ENCODE measurements around the gene SCTR. TPM values are rescaled to one million over a fixed set of nuclear protein-coding genes. Genes with fewer than 3 reads are reported as not detected.

SCTR gene
- total RNA-seq, 1 experiment from 2014 or later, result not detected

DNA sequence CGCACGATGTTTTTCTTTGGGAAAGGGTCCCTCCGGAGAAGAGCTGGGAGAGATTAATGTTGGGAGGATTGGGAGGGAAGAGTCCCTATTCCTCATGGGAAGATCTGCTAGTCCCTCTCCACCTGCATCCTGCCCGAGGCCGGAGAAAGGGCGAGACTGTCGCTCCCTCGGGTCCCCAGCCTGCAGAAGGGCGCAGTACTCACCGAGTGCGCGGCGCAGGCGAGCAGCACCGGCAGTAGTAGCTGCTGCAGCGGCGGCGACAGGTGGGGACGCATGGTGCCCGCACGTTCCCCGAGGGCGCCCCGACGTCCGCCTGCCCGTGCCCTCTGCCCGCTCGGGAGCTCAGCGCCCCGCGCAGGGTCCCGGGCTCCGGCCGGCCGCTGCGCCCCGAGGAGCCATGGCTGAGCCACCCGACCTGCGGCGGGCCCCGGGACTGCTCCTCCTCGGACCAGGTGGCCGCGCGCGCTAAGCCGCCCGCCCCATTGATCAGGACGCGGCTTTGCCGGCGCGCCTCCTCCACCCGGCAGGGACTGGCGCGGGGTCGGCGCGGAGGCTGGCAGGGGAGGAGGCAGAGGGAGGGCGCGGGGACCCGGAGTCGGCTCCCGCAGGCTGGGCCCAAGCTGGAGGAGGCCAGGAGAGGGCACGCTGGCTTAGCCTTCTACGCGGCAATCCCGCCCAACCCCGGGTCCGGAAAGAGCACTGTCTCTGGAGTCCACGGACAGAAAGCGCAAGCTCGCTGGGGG, at the start of gene SCTR (continued):
- TF ChIP-seq, protein P1, sequence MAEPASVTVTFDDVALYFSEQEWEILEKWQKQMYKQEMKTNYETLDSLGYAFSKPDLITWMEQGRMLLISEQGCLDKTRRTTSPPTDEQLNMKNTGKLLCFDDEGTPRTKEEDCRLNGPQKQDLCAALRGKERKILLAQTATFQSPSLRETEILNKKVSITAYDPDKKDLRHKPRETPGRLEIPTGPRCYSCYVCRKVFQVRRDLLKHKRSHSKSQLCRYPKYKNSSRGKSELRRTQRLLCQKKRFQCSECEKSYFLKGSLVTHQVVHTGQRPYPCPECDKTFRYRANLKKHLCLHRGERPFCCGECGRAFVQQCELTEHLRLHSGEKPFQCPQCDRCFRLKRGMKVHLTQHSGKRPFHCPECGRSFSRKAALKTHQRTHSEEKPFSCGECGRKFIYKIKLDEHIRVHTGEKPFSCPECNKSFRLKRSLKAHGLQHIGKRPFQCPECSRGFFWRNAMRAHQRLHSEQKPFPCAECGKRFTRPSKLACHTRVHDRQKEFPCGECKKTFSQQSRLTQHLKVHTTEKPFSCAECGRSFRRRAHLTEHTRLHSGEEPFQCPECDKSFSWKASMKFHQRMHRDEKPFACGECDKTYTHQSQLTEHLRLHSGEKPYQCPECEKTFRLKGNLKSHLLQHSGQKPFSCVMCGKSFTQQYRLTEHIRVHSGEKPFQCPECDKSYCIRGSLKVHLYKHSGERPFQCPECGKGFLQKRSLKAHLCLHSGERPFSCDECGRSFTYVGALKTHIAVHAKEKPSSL (CRISPR knock-in tag; conservative IDR thresholded peaks at IDR 0.05), result no peak
- no peak for TF ChIP-seq ZNF138 (CRISPR knock-in tag; conservative IDR thresholded peaks at IDR 0.05)
- no peak for TF ChIP-seq SMAD3 (CRISPR knock-in tag; IDR thresholded peaks at IDR 0.05; ENCODE audit: borderline replicate concordance)
- 0 out of 2 replicates have a peak, but pooled peaks have one; percentile 67 for TF ChIP-seq MYBL2 (CRISPR knock-in tag; IDR thresholded peaks at IDR 0.05)
- TF ChIP-seq, protein P2, sequence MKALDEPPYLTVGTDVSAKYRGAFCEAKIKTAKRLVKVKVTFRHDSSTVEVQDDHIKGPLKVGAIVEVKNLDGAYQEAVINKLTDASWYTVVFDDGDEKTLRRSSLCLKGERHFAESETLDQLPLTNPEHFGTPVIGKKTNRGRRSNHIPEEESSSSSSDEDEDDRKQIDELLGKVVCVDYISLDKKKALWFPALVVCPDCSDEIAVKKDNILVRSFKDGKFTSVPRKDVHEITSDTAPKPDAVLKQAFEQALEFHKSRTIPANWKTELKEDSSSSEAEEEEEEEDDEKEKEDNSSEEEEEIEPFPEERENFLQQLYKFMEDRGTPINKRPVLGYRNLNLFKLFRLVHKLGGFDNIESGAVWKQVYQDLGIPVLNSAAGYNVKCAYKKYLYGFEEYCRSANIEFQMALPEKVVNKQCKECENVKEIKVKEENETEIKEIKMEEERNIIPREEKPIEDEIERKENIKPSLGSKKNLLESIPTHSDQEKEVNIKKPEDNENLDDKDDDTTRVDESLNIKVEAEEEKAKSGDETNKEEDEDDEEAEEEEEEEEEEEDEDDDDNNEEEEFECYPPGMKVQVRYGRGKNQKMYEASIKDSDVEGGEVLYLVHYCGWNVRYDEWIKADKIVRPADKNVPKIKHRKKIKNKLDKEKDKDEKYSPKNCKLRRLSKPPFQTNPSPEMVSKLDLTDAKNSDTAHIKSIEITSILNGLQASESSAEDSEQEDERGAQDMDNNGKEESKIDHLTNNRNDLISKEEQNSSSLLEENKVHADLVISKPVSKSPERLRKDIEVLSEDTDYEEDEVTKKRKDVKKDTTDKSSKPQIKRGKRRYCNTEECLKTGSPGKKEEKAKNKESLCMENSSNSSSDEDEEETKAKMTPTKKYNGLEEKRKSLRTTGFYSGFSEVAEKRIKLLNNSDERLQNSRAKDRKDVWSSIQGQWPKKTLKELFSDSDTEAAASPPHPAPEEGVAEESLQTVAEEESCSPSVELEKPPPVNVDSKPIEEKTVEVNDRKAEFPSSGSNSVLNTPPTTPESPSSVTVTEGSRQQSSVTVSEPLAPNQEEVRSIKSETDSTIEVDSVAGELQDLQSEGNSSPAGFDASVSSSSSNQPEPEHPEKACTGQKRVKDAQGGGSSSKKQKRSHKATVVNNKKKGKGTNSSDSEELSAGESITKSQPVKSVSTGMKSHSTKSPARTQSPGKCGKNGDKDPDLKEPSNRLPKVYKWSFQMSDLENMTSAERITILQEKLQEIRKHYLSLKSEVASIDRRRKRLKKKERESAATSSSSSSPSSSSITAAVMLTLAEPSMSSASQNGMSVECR (CRISPR knock-in tag; IDR thresholded peaks at IDR 0.05; ENCODE audit: borderline replicate concordance), result peak; percentile 63; the same call in 1 of the 2 replicates
- no peak for TF ChIP-seq JAZF1 (CRISPR knock-in tag; IDR thresholded peaks at IDR 0.05)
- TF ChIP-seq TEAD1 (CRISPR knock-in tag; IDR thresholded peaks at IDR 0.05), result peak; percentile 62; the same call in 1 of the 2 replicates
- TF ChIP-seq, protein P3, sequence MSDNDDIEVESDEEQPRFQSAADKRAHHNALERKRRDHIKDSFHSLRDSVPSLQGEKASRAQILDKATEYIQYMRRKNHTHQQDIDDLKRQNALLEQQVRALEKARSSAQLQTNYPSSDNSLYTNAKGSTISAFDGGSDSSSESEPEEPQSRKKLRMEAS (CRISPR knock-in tag; IDR thresholded peaks at IDR 0.05), result peak; percentile 57; the same call in 1 of the 2 replicates
- no peak for TF ChIP-seq ATF1 (CRISPR knock-in tag; IDR thresholded peaks at IDR 0.05)
- TF ChIP-seq CREM (CRISPR knock-in tag; IDR thresholded peaks at IDR 0.05), result peak; percentile 49; the same call in 1 of the 2 replicates
- no peak for TF ChIP-seq EMX1 (CRISPR knock-in tag; IDR thresholded peaks at IDR 0.05)
- TF ChIP-seq FOXK1 (CRISPR knock-in tag; IDR thresholded peaks at IDR 0.05), result peak; percentile 32; the same call in 1 of the 2 replicates

DNA sequence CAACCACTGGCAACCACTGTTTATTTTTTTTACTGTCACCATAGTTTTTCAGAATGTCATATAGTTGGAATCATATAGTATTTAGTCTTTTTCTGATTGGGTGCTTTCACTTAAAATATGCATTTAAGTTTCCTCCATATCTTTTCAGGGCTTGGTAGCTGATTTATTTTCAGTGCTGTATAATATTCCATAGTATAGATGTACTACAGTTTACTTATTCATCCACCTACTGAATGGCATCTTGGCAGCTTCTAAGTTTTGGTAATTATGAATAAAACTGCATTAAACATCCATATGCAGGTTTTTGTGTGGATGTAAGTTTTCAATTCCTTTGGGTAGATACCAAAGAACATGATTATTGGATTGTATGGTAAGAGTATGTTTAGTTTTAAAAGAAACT, 43.0 kb upstream of the SCTR start:
- H3K9me3 Mint-ChIP-seq, result peaks cover 30% of the 10 kb centered on the region
- DNase-seq (ENCODE audit: low spot score), result no peak
- H3K4me1 Mint-ChIP-seq, result no peaks in the 10 kb centered on the region
- no peak overlapping the region for H3K4me3 Mint-ChIP-seq
- H3K36me3 Mint-ChIP-seq, result no peaks in the 10 kb centered on the region; the same call in 1 of the 2 replicates
- no peak for ATAC-seq
- no peaks in the 10 kb centered on the region for H3K27me3 Mint-ChIP-seq (ENCODE audit: low read depth)
- ChIA-PET POLR2A (no interaction called here), CTCF (no interaction called here)
- H3K27ac Mint-ChIP-seq, result no peak overlapping the region
- no peak for TF ChIP-seq ZNF232 (CRISPR knock-in tag; IDR thresholded peaks at IDR 0.05)
- TF ChIP-seq, protein P4, sequence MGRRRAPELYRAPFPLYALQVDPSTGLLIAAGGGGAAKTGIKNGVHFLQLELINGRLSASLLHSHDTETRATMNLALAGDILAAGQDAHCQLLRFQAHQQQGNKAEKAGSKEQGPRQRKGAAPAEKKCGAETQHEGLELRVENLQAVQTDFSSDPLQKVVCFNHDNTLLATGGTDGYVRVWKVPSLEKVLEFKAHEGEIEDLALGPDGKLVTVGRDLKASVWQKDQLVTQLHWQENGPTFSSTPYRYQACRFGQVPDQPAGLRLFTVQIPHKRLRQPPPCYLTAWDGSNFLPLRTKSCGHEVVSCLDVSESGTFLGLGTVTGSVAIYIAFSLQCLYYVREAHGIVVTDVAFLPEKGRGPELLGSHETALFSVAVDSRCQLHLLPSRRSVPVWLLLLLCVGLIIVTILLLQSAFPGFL (CRISPR knock-in tag; IDR thresholded peaks at IDR 0.05; ENCODE audit: borderline replicate concordance), result no peak
- TF ChIP-seq ETV6 (CRISPR knock-in tag; IDR thresholded peaks at IDR 0.05), result no peak
- no peak for TF ChIP-seq EMX1 (CRISPR knock-in tag; IDR thresholded peaks at IDR 0.05)
- TF ChIP-seq TEAD4 (CRISPR knock-in tag; IDR thresholded peaks at IDR 0.05), result no peak
- TF ChIP-seq FOXP1 (CRISPR knock-in tag; IDR thresholded peaks at IDR 0.05; ENCODE audit: borderline replicate concordance), result no peak
- TF ChIP-seq, protein P5, sequence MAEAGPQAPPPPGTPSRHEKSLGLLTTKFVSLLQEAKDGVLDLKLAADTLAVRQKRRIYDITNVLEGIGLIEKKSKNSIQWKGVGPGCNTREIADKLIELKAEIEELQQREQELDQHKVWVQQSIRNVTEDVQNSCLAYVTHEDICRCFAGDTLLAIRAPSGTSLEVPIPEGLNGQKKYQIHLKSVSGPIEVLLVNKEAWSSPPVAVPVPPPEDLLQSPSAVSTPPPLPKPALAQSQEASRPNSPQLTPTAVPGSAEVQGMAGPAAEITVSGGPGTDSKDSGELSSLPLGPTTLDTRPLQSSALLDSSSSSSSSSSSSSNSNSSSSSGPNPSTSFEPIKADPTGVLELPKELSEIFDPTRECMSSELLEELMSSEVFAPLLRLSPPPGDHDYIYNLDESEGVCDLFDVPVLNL (CRISPR knock-in tag; IDR thresholded peaks at IDR 0.05; ENCODE audit: borderline replicate concordance, low read depth), result no peak
- TF ChIP-seq, protein P3 (CRISPR knock-in tag; IDR thresholded peaks at IDR 0.05), result no peak
- no peak for TF ChIP-seq GABPB1 (CRISPR knock-in tag; IDR thresholded peaks at IDR 0.05)
- TF ChIP-seq ZNF416 (CRISPR knock-in tag; IDR thresholded peaks at IDR 0.05), result no peak
- TF ChIP-seq, protein P6, sequence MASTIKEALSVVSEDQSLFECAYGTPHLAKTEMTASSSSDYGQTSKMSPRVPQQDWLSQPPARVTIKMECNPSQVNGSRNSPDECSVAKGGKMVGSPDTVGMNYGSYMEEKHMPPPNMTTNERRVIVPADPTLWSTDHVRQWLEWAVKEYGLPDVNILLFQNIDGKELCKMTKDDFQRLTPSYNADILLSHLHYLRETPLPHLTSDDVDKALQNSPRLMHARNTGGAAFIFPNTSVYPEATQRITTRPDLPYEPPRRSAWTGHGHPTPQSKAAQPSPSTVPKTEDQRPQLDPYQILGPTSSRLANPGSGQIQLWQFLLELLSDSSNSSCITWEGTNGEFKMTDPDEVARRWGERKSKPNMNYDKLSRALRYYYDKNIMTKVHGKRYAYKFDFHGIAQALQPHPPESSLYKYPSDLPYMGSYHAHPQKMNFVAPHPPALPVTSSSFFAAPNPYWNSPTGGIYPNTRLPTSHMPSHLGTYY (CRISPR knock-in tag; IDR thresholded peaks at IDR 0.05), result no peak
- TF ChIP-seq, protein P7, sequence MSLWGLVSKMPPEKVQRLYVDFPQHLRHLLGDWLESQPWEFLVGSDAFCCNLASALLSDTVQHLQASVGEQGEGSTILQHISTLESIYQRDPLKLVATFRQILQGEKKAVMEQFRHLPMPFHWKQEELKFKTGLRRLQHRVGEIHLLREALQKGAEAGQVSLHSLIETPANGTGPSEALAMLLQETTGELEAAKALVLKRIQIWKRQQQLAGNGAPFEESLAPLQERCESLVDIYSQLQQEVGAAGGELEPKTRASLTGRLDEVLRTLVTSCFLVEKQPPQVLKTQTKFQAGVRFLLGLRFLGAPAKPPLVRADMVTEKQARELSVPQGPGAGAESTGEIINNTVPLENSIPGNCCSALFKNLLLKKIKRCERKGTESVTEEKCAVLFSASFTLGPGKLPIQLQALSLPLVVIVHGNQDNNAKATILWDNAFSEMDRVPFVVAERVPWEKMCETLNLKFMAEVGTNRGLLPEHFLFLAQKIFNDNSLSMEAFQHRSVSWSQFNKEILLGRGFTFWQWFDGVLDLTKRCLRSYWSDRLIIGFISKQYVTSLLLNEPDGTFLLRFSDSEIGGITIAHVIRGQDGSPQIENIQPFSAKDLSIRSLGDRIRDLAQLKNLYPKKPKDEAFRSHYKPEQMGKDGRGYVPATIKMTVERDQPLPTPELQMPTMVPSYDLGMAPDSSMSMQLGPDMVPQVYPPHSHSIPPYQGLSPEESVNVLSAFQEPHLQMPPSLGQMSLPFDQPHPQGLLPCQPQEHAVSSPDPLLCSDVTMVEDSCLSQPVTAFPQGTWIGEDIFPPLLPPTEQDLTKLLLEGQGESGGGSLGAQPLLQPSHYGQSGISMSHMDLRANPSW (CRISPR knock-in tag; conservative IDR thresholded peaks at IDR 0.05; ENCODE audit: low read depth), result no peak
